ENCODE data around the gene TGFB2.

Gene TGFB2

DNA sequence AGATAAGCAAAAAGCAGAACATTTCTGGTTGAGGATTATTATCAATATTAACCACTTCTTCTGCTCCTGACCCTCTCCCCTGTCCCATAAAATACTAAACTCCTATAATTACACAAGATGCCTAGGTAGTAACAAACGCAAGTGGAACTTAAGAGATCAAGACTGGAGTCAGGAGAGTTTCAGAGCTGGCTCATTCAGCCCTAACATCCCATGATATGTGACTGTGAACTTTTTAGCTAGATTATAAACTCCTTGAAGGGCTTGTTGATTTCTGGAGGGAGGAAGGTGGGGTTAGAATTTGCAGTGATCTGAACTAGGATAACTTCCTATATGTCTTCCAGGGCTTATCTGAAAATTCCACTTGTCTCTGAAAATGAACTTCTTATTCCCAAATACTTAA, 130.6 kb downstream of the TGFB2 start:
- no peak for DNase-seq (ENCODE audit: low read depth)
- TF ChIP-seq, protein P1, sequence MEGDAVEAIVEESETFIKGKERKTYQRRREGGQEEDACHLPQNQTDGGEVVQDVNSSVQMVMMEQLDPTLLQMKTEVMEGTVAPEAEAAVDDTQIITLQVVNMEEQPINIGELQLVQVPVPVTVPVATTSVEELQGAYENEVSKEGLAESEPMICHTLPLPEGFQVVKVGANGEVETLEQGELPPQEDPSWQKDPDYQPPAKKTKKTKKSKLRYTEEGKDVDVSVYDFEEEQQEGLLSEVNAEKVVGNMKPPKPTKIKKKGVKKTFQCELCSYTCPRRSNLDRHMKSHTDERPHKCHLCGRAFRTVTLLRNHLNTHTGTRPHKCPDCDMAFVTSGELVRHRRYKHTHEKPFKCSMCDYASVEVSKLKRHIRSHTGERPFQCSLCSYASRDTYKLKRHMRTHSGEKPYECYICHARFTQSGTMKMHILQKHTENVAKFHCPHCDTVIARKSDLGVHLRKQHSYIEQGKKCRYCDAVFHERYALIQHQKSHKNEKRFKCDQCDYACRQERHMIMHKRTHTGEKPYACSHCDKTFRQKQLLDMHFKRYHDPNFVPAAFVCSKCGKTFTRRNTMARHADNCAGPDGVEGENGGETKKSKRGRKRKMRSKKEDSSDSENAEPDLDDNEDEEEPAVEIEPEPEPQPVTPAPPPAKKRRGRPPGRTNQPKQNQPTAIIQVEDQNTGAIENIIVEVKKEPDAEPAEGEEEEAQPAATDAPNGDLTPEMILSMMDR (IDR thresholded peaks at IDR 0.05; ENCODE audit: control insufficient read depth, extremely low read depth, insufficient read depth): no peak
- no peak overlapping the region for H3K4me3 ChIP-seq (ENCODE audit: low read depth, low read length)

DNA sequence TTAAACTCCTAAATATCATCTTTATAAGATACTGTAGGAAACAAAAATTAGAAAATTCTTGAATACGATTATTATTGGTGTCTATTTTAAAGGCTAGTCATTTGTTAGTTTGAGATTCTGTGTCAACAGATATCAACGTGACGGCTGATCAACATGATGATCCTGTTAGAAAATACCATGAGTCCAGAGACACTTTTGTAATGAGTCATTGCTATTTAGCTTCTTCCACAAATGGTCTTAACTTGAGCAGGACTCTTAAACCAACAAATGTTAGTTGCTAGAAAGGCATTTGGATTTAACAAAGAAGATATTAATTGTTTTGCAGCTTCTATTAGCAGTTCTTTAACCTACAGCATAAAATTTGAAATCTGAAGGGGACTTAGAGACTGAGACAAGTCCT, 131.2 kb downstream of the TGFB2 start:
- DNase-seq (ENCODE audit: low read depth): no peak
- TF ChIP-seq, protein P1 (IDR thresholded peaks at IDR 0.05; ENCODE audit: control insufficient read depth, extremely low read depth, insufficient read depth): no peak
- H3K4me3 ChIP-seq (ENCODE audit: low read depth, low read length): no peak overlapping the region

DNA sequence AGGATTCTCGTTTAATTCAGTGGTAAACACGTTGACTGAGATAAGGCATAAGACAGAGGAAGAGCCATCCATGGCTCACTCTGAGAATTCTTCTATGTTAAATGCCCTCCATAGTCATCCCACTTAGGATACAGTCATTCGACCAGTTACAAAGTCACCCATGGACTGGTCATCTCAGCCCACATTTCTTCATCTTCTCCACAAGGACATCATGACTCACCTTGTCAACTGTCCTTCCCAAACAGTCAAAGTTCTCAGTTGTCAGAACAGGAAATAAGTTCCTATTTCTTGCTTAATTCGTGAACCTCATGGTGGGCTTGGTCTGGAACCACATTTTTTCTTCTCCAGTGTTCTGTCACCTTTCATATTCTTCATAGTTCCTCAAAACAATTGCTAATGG, 133.2 kb downstream of the TGFB2 start:
- H3K4me3 ChIP-seq (ENCODE audit: low read depth, low read length): no peak overlapping the region
- DNase-seq (ENCODE audit: low read depth): no peak
- TF ChIP-seq, protein P1 (IDR thresholded peaks at IDR 0.05; ENCODE audit: control insufficient read depth, extremely low read depth, insufficient read depth): no peak

DNA sequence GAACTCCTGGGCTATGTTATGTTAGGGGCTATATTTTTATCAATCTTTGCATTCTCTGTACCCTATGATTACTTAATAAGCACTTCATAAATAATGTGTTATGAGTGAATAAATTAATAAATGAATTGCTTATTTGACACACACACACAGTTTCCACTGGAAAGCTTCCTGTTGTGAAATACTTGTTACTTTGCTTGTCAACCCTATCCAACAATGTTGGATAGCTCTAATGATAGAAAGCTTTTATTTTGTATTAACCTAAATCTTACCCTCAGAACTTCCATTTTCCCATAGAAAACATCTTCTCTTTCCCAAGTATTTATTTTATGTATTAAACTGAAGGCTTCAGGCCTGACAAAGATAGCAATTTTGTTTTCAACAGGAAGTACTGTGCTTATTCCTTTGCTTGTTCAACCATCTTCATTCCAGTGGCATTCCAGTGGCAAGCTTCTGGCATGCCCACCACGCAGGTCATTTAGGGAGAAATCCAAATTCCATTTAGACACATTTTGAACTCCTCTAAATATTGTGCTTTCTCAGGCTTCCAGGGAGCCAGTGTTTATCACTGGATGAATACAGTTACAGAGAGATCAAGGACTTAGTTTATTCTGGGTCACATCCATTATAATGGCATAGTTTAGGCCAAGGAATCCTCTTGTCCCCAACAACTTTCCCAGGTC, 134.4 kb downstream of the TGFB2 start:
- TF ChIP-seq, protein P1 (IDR thresholded peaks at IDR 0.05; ENCODE audit: control insufficient read depth, extremely low read depth, insufficient read depth): no peak

DNA sequence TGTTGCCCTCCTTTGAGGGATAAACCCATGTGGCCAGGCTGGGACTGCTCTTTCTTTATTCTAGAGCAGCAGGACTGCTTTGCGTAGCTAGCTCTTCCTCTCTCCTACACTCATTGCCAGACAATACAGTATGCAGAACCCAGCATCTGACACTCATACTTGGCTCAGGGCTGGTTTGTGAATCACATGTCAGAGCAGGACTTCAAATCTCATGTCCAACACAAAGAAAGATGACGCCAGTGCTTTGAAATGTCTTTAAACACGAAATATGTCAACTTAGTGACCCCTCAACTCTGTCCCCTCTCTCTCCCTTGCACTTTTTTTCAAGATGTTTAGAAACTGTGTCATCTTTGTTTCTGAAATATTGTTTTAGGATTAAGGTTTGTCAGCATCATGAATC, 135.0 kb downstream of the TGFB2 start:
- H3K4me3 ChIP-seq (ENCODE audit: low read depth, low read length): no peak overlapping the region
- no peak for DNase-seq (ENCODE audit: low read depth)

More for the DNA sequence above, 134.4 kb downstream of the TGFB2 start:
- DNase-seq (ENCODE audit: low read depth): no peak
- H3K4me3 ChIP-seq (ENCODE audit: low read depth, low read length): no peak overlapping the region

DNA sequence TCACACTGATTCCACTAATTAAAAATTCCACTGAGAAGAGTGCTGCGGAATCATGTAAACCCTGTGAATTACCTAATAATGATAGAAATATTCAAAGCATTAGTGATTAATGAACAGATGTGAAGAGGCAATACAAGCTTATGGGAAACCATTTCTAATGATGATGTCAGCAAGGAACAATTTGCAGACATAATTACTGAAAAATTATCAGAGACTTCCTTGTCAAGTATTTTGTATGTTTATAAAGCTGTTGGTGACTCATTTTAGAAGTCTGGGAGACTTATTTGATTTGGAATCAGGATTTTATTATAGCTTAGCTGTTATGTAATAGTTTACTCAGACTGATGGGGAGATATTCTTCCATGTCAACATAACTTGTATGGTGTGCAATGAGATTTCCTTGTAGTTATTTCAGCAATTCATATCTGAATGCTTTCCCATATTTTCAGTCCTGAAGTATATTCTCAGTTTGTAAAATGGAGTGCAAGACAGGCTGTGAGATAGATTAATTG, 135.5 kb downstream of the TGFB2 start:
- TF ChIP-seq, protein P1 (IDR thresholded peaks at IDR 0.05; ENCODE audit: control insufficient read depth, extremely low read depth, insufficient read depth): no peak
- peak; percentile 93 for DNase-seq (ENCODE audit: low read depth)
- no peak overlapping the region for H3K4me3 ChIP-seq (ENCODE audit: low read depth, low read length)

More for the DNA sequence above, 135.0 kb downstream of the TGFB2 start:
- TF ChIP-seq, protein P1 (IDR thresholded peaks at IDR 0.05; ENCODE audit: control insufficient read depth, extremely low read depth, insufficient read depth): no peak

Data from LNCaP clone FGC (cell line).